ENCODE results near the gene TERB1. TPM values are rescaled to one million over a fixed set of nuclear protein-coding genes. Genes with fewer than 3 reads are reported as not detected.

TERB1 gene
- polyA plus RNA-seq, 1 of the 3 experiments (the other 2 are of a cell fraction), result 0.08 TPM

GRCh38 chr16:66846831-66847230, 45.4 kb upstream of the TERB1 start (continued):
- TF ChIP-seq IRF3 (IDR thresholded peaks at IDR 0.05; ENCODE audit: low read depth, low read length) (no peak), POLR2AphosphoS5 (IDR thresholded peaks at IDR 0.05; ENCODE audit: low read depth, low read length) (no peak), GATA2 (CRISPR knock-in tag; IDR thresholded peaks at IDR 0.05) (no peak), TAF1 (IDR thresholded peaks at IDR 0.05; ENCODE audit: borderline replicate concordance, low read depth, low read length) (no peak), YY1 (IDR thresholded peaks at IDR 0.05; ENCODE audit: low read depth) (no peak), MAX (IDR thresholded peaks at IDR 0.05; ENCODE audit: low read depth) (no peak), CTCF (IDR thresholded peaks at IDR 0.05) (no peak), RFX5 (IDR thresholded peaks at IDR 0.05; ENCODE audit: low read length) (no peak), NFIC (IDR thresholded peaks at IDR 0.05; ENCODE audit: borderline replicate concordance) (no peak)

- no peaks in the 10 kb centered on the region for H3F3A ChIP-seq (replicated peaks; ENCODE audit: insufficient read depth)
- no peak overlapping the region for H3K27ac ChIP-seq (ENCODE audit: low read depth in 2 of 2, low read length in 1 of 2)
- H3K9me3 ChIP-seq, result no peaks in the 10 kb centered on the region
- H3K4me1 ChIP-seq (ENCODE audit: control insufficient read depth in 1 of 2, insufficient read depth in 2 of 2, low read depth in 1 of 2, low read length in 1 of 2), result peaks cover 0 to 8% of the 10 kb centered on the region in 2 experiments; a peak in 1 of 4 replicates
- no peaks in the 10 kb centered on the region for H3K9me2 ChIP-seq
- no peak overlapping the region for H3K4me3 ChIP-seq (ENCODE audit: low read depth in 2 of 2, low read length in 1 of 2)
- TF ChIP-seq FOSL2 (IDR thresholded peaks at IDR 0.05; ENCODE audit: borderline replicate concordance, low read depth), result no peak
- no peak overlapping the region for H3K4me2 ChIP-seq
- H3K79me2 ChIP-seq (ENCODE audit: insufficient read depth), result no peaks in the 10 kb centered on the region
- H2AFZ ChIP-seq (ENCODE audit: low read depth), result no peak overlapping the region
- H3K27me3 ChIP-seq (ENCODE audit: insufficient read depth), result peaks cover 15% of the 10 kb centered on the region; the same call in 1 of the 2 replicates
- POLR2A ChIA-PET, result no interaction called here
- CTCF ChIA-PET, result interaction anchor here (0.6 to 10.1 kb wide), 6 partner anchors 11 to 284 kb away, joined by 3 to 82 read pairs (median 3); partner anchors contain the start of gene NAE1
- H4K20me1 ChIP-seq (ENCODE audit: insufficient read depth), result no peaks in the 10 kb centered on the region
- no peaks in the 10 kb centered on the region for H3K36me3 ChIP-seq (replicated peaks in 1 of 2; ENCODE audit: control insufficient read depth in 1 of 2, insufficient read depth in 2 of 2, low read length in 1 of 2)
- DNase-seq, result no peak
- H3K9ac ChIP-seq, result no peak overlapping the region
- 100% methylated on average over 1 of the region's 1 CpG for WGBS (ENCODE audit: low lambda C conversion rate)
These were observed 44.9 kb upstream of the TERB1 start for GRCh38 chr16:66846266-66846665.

GRCh38 chr16:66845791-66846221, 44.4 kb upstream of the TERB1 start:
- Histone ChIP-seq H3K4me3 (ENCODE audit: low read depth in 2 of 2, low read length in 1 of 2) (no peak overlapping the region), H4K20me1 (ENCODE audit: insufficient read depth) (no peaks in the 10 kb centered on the region), H3K9me2 (no peaks in the 10 kb centered on the region), H3K79me2 (ENCODE audit: insufficient read depth) (no peaks in the 10 kb centered on the region), H3K27ac (ENCODE audit: low read depth in 2 of 2, low read length in 1 of 2) (no peak overlapping the region), H2AFZ (ENCODE audit: low read depth) (no peak overlapping the region), H3K36me3 (replicated peaks in 1 of 2; ENCODE audit: control insufficient read depth in 1 of 2, insufficient read depth in 2 of 2, low read length in 1 of 2) (no peaks in the 10 kb centered on the region), H3K9me3 (no peaks in the 10 kb centered on the region), H3K27me3 (ENCODE audit: insufficient read depth) (peaks cover 15% of the 10 kb centered on the region; the same call in 1 of the 2 replicates), H3K4me1 (ENCODE audit: control insufficient read depth in 1 of 2, insufficient read depth in 2 of 2, low read depth in 1 of 2, low read length in 1 of 2) (peaks cover 0 to 8% of the 10 kb centered on the region in 2 experiments; a peak in 1 of 4 replicates), H3K9ac (no peak overlapping the region), H3F3A (replicated peaks; ENCODE audit: insufficient read depth) (no peaks in the 10 kb centered on the region), H3K4me2 (no peak overlapping the region)
- DNase-seq, result no peak
- ChIA-PET CTCF (interaction anchor here (0.6 to 10.1 kb wide), 7 partner anchors 11 to 195 kb away, joined by 3 to 82 read pairs (median 4); partner anchors contain the start of gene NAE1), POLR2A (no interaction called here)
- 63% methylated on average over 8 of the region's 9 CpGs for WGBS (ENCODE audit: low lambda C conversion rate)
- TF ChIP-seq MXI1 (IDR thresholded peaks at IDR 0.05; ENCODE audit: low read depth, low read length) (no peak), TCF12 (IDR thresholded peaks at IDR 0.05) (no peak), PBX3 (IDR thresholded peaks at IDR 0.05) (no peak), RXRA (IDR thresholded peaks at IDR 0.05; ENCODE audit: borderline replicate concordance, low read depth) (no peak), RCOR1 (IDR thresholded peaks at IDR 0.05; ENCODE audit: low read length) (no peak), RFX5 (IDR thresholded peaks at IDR 0.05; ENCODE audit: low read length) (no peak), REST (IDR thresholded peaks at IDR 0.05; ENCODE audit: low read depth, low read length) (no peak), POLR2AphosphoS5 (IDR thresholded peaks at IDR 0.05; ENCODE audit: low read depth, low read length) (no peak), JUND (IDR thresholded peaks at IDR 0.05) (no peak), IRF3 (IDR thresholded peaks at IDR 0.05; ENCODE audit: low read depth, low read length) (no peak)
